Measurements from ENCODE around the gene ZNF317. TPM values are rescaled to one million over a fixed set of nuclear protein-coding genes. Genes with fewer than 3 reads are reported as not detected.

The ZNF317 gene
- total RNA-seq, 6 donors from 2014 or later, result 15.9 to 39.8 (median 25.0) TPM

DNA sequence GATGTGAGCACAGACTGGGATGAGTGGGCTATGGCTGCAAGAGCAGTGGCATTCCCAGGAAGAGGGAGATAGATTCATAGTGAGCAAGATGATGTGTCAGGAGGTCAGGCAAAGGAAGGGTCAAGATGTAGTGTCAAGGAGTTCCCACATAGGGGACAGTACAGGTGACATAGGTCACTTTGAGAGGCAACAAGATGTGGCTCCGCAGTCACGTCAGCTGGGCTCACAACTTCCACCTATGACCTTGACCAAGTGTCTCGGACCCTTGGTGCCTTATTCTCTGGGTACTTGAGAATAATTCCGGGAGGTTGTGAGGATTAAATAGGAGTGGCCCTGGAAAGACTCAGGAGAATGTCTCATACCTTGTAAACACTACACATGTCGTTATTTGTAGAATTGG lies 10.5 kb downstream of the ZNF317 start:
- no peak overlapping the region for H3K4me3 ChIP-seq
- DNase-seq (no peak), ATAC-seq (ENCODE audit: low FRiP score in 2 of 2) (no peak)
- no peaks in the 10 kb centered on the region for H3K4me1 ChIP-seq
- WGBS, 2 donors, result 95 to 98% methylated on average over 5 of the region's 5 CpGs
- H3K36me3 ChIP-seq, result peaks cover 0 to 32% (median 11%) of the 10 kb centered on the region in 4 donors
- peaks cover under 1 to 37% (median 30%) of the 10 kb centered on the region in 4 donors for H3K9me3 ChIP-seq
- H3K27ac ChIP-seq, result no peak overlapping the region
- H3K27me3 ChIP-seq, result no peaks in the 10 kb centered on the region
- no peak for TF ChIP-seq POLR2AphosphoS5 (IDR thresholded peaks at IDR 0.05)
- no peak for TF ChIP-seq POLR2A (IDR thresholded peaks at IDR 0.05)
- TF ChIP-seq EP300 (IDR thresholded peaks at IDR 0.05), result no peak
- TF ChIP-seq, protein P1, sequence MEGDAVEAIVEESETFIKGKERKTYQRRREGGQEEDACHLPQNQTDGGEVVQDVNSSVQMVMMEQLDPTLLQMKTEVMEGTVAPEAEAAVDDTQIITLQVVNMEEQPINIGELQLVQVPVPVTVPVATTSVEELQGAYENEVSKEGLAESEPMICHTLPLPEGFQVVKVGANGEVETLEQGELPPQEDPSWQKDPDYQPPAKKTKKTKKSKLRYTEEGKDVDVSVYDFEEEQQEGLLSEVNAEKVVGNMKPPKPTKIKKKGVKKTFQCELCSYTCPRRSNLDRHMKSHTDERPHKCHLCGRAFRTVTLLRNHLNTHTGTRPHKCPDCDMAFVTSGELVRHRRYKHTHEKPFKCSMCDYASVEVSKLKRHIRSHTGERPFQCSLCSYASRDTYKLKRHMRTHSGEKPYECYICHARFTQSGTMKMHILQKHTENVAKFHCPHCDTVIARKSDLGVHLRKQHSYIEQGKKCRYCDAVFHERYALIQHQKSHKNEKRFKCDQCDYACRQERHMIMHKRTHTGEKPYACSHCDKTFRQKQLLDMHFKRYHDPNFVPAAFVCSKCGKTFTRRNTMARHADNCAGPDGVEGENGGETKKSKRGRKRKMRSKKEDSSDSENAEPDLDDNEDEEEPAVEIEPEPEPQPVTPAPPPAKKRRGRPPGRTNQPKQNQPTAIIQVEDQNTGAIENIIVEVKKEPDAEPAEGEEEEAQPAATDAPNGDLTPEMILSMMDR (IDR thresholded peaks at IDR 0.05), result no peak

DNA sequence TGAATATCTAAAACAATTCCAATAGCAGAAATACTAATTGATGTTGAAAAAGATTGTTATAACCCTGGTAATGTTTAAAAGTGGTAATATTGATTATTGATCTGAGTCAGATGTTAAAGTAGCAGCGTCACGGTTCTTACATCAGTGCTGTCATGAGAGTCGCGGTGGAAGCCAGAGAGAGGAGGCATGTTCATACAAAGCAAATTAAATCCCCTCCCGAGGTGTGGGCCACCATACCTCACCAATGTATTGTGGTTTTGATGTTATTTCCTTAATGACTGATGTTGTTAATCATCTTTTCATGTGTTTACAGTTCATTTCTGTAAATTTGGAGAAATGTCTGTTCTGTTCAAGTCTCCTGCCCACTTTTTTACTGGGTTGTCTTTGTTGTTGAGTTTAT lies 11.2 kb downstream of the ZNF317 start:
- peaks cover 0 to 36% (median 32%) of the 10 kb centered on the region in 4 donors for H3K9me3 ChIP-seq
- ATAC-seq (ENCODE audit: low FRiP score in 2 of 2), result no peak
- H3K4me3 ChIP-seq, result no peak overlapping the region
- peaks cover 0 to 38% (median 18%) of the 10 kb centered on the region in 4 donors for H3K36me3 ChIP-seq
- no peak overlapping the region for H3K27ac ChIP-seq
- WGBS, 2 donors, result 92% methylated on average over 5 of the region's 5 CpGs
- DNase-seq, result no peak
- no peak for TF ChIP-seq POLR2A (IDR thresholded peaks at IDR 0.05)
- TF ChIP-seq, protein P1 (IDR thresholded peaks at IDR 0.05), result no peak
- no peak for TF ChIP-seq EP300 (IDR thresholded peaks at IDR 0.05)
- no peaks in the 10 kb centered on the region for H3K27me3 ChIP-seq
- no peaks in the 10 kb centered on the region for H3K4me1 ChIP-seq

DNA sequence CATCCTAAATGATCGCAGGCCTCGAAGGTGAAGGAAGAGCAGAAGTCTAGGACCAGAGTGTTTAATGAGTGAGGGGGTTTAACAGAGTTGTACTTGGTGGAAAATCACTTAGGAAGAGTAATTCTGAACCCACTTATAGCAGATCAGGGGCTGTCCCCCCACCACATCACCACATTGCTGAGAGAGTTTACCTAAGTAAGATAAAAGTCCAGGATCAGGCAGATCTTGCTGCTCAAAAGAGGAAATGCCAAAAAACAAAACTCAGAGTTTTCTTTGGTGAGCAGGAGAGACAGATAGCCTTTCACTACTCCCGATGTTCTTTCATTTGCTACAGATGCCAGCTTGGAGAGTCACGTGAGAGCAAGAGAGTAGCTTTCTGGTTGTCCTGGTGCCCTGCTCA lies 15.4 kb downstream of the ZNF317 start:
- no peak overlapping the region for H3K4me3 ChIP-seq
- H3K9me3 ChIP-seq, result peaks cover 0 to 57% (median 37%) of the 10 kb centered on the region in 4 donors
- TF ChIP-seq POLR2AphosphoS5 (IDR thresholded peaks at IDR 0.05) (no peak), EP300 (IDR thresholded peaks at IDR 0.05) (no peak), POLR2A (IDR thresholded peaks at IDR 0.05) (no peak)
- TF ChIP-seq, protein P1 (IDR thresholded peaks at IDR 0.05), result no peak
- no peak for ATAC-seq (ENCODE audit: low FRiP score in 2 of 2)
- H3K4me1 ChIP-seq, result no peaks in the 10 kb centered on the region
- DNase-seq, result no peak
- 96 to 99% methylated on average over 4 of the region's 4 CpGs for WGBS, 2 donors
- no peaks in the 10 kb centered on the region for H3K27me3 ChIP-seq
- H3K36me3 ChIP-seq, result peaks cover 32 to 64% (median 58%) of the 10 kb centered on the region in 4 donors
- H3K27ac ChIP-seq, result no peak overlapping the region

DNA sequence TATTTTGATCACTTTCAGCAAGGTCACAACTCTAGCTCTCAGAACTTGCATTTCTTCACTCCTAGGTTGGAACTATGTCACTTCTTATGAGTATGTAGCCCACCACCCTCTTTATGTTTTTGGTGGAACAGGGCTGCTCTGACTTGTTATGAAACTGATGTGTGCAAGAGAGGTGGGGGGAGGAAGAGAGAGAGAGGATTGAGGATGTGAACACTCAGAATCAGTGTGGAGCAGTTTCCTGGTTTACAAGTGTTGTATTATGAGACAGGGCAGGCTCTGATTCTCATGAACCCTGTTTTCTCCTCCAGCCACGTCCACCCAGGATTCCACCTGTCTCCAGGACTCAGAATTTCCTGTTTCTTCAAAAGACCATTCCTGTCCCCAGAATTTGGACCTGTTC lies 16.1 kb downstream of the ZNF317 start:
- H3K9me3 ChIP-seq, result peaks cover 0 to 60% (median 44%) of the 10 kb centered on the region in 4 donors
- H3K4me3 ChIP-seq, result no peak overlapping the region
- 88 to 89% methylated on average over 1 of the region's 1 CpG for WGBS, 2 donors
- TF ChIP-seq, protein P1 (IDR thresholded peaks at IDR 0.05), result no peak
- TF ChIP-seq POLR2AphosphoS5 (IDR thresholded peaks at IDR 0.05) (no peak), EP300 (IDR thresholded peaks at IDR 0.05) (no peak), POLR2A (IDR thresholded peaks at IDR 0.05) (no peak)
- ATAC-seq (ENCODE audit: low FRiP score in 2 of 2) (no peak), DNase-seq (no peak)
- peaks cover 39 to 71% (median 65%) of the 10 kb centered on the region in 4 donors for H3K36me3 ChIP-seq
- H3K27ac ChIP-seq, result no peak overlapping the region
- no peaks in the 10 kb centered on the region for H3K27me3 ChIP-seq
- H3K4me1 ChIP-seq, result no peaks in the 10 kb centered on the region

DNA sequence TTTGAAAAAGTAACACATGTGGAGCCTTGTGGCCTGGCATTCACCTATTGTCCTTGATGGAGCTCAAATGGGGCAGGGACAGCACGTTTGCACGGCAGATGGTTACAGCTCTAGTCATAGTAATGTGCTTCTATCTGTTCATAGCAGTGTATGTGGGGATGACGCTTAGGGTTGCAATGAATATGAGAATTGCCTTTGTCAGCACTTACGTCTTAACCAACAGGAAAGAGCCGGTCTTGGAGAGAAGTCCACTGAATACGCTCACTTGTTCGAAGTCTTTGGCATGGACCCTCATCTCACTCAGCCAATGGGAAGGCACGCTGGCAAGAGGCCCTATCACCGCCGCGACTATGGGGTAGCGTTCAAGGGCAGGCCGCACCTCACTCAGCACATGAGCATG lies 19.7 kb downstream of the ZNF317 start:
- no peak for TF ChIP-seq EP300 (IDR thresholded peaks at IDR 0.05)
- TF ChIP-seq, protein P1 (IDR thresholded peaks at IDR 0.05), result no peak
- TF ChIP-seq POLR2A (IDR thresholded peaks at IDR 0.05), result no peak
- no peak for TF ChIP-seq POLR2AphosphoS5 (IDR thresholded peaks at IDR 0.05)
- Histone ChIP-seq H3K4me3 (no peak overlapping the region), H3K4me1 (no peaks in the 10 kb centered on the region), H3K36me3 (peaks cover 51 to 89% (median 82%) of the 10 kb centered on the region in 4 donors), H3K27ac (no peak overlapping the region), H3K27me3 (no peaks in the 10 kb centered on the region), H3K9me3 (peaks cover 0 to 71% (median 38%) of the 10 kb centered on the region in 4 donors)
- ATAC-seq (ENCODE audit: low FRiP score in 2 of 2), result no peak
- no peak for DNase-seq
- WGBS, 2 donors, result 99% methylated on average over 12 to 13 of the region's 13 CpGs
